Heart left ventricle (tissue), 16 donors: ENCODE data around the gene YBX2. TPM values are rescaled to one million over a fixed set of nuclear protein-coding genes. Genes with fewer than 3 reads are reported as not detected.
"Not testable (repeated sequence)": the region's sequence is repeated elsewhere in the genome, so short reads cannot be mapped to it uniquely, and the experiment has no call there.

Source experiments
- ATAC-seq, 4 donors: fragments of 200-7000 bp; cut with Tn5 transposase; one replicate each; pipeline ENCODE4 v1.9.1; 2020 to 2022; ENCODE audit warnings: moderate library complexity in 4 of 4, mild to moderate bottlenecking in 3 of 4, moderate number of reproducible peaks in 1 of 4
- DNase-seq, 5 donors: peaks; one replicate each; pipeline ENCODE4 v3.0.0-alpha.2; 2020
- H3K27ac ChIP-seq, 12 donors: fragments of 200-600 bp; sonication (generic) in 4 of 12; one replicate each; pipeline versions ENCODE4 v1.5.0 to v1.8.0; 2016 to 2022; ENCODE audit warnings: mild to moderate bottlenecking in 2 of 12
- H3K27me3 ChIP-seq, 9 donors: fragments of 200-600 bp; sonication (generic) in 2 of 9; one replicate each; pipeline versions ENCODE4 v1.5.1 to v1.8.0; 2016 to 2022; ENCODE audit warnings: mild to moderate bottlenecking in 3 of 9
- H3K36me3 ChIP-seq, 9 donors: fragments of 200-600 bp; sonication (generic) in 2 of 9; one replicate each; pipeline versions ENCODE4 v1.5.0 to v1.8.0; 2018 to 2022; ENCODE audit warnings: mild to moderate bottlenecking in 2 of 9
- H3K4me1 ChIP-seq, 12 donors: fragments of 200-600 bp; sonication (generic) in 4 of 12; one replicate each; pipeline versions ENCODE4 v1.5.0 to v1.8.0; 2016 to 2022; ENCODE audit warnings: mild to moderate bottlenecking in 3 of 12
- H3K4me3 ChIP-seq, 12 donors: fragments of 200-600 bp; sonication (generic) in 4 of 12; one replicate each; pipeline versions ENCODE4 v1.5.0 to v1.8.0; 2017 to 2022; ENCODE audit warnings: mild to moderate bottlenecking in 9 of 12, moderate library complexity in 4 of 12
- H3K9me3 ChIP-seq, 12 donors: fragments of 200-600 bp; sonication (generic) in 4 of 12; one replicate each; pipeline versions ENCODE4 v1.5.0 to v1.8.0; 2016 to 2022; ENCODE audit warnings: mild to moderate bottlenecking in 1 of 12
- CTCF ChIP-seq, 12 donors: fragments of 200-600 bp; sonication (generic) in 4 of 12; IDR thresholded peaks; one replicate each; pipeline versions ENCODE4 v1.5.0 to v1.8.0; 2018 to 2022; ENCODE audit warnings: antibody characterized with exemption in 12 of 12, mild to moderate bottlenecking in 5 of 12
- POLR2A ChIP-seq, 2 donors: fragments of 450-650 bp; IDR thresholded peaks; one replicate each; pipeline ENCODE4 v1.6.1; 2017; ENCODE audit warnings: antibody characterized with exemption in 2 of 2, mild to moderate bottlenecking in 2 of 2, moderate library complexity in 2 of 2
- WGBS, 4 donors: extraction: QIAGEN DNeasy Blood & Tissue Kit in 2 of 4; methylation state at CpG; one replicate each; pipeline versions ENCODE4 v1.1.5 to v1.1.7; 2013 to 2018; 5-methylcytosine and 5-hydroxymethylcytosine counted together
- intact Hi-C, 10 donors: fragments of 100-400 bp; cut with DNase I; formaldehyde crosslinking; loops; one replicate each; pipeline versions ENCODE4 v1.11.1 to v1.14.2; 2022
- polyA plus RNA-seq, 2 donors: library from polyadenylated mRNA; stranded (reverse); fragments of 200-250 nt; gene quantifications; one replicate each; pipeline ENCODE4 v1.2.3, GENCODE V29; 2013
- total RNA-seq, 9 donors: library from RNA; depleted of rRNA in 2 of 9; stranded (reverse); fragments of >200 nt in 2 of 9; fragmentation: NEBNext Ultra II Directional in 3 of 9; extraction: Animal tissue kit (Norgen Biotek cat#: 25700) in 3 of 9; gene quantifications; one replicate each; pipeline versions ENCODE4 v1.1.0 to v1.2.4, GENCODE V29; 2016 to 2023
- donor health status: ischemic (EF 13 %, LVEDD 7.1; RV severe dilation, severe dysfunction).
- donor health status: healthy with polysubstance abuse.
- donor health status: DM: no; HTN: yes; CAD: no.
- donor health status: DM: no; HTN: no; CAD: no.
- donor health status: ischemic (EF 25% LVEDD 6.9; RV normal size, moderate dysfunction).
- donor health status: ischemic (EF 25% LVEDD 5.7; RV mildly dilated, moderate dysfunction).
- donor health status: healthy.
- donor health status: DM: yes; HTN: yes; CAD: no.
- donor health status: ischemic (EF 35%, LVEDD 5.7; RV mildly dilated, moderate dysfunction).
- donor health status: nonischemic (EF 11% LVEDD 7.7; RV severe dilation, severe dysfunction).
- donor health status: DM: yes; HTN: yes; CAD: no.
- donor health status: PGD.
- donor health status: ischemic (EF 29% LVEDD 5.4; RV normal size, mild dysfunction).
- donor health status: nonischemic (EF 23%, LVEDD 6.1; RV moderate dilation, normal function).

The YBX2 gene
- total and polyA plus RNA-seq, 11 donors = 0.32 to 2.0 (median 0.56) TPM

DNA sequence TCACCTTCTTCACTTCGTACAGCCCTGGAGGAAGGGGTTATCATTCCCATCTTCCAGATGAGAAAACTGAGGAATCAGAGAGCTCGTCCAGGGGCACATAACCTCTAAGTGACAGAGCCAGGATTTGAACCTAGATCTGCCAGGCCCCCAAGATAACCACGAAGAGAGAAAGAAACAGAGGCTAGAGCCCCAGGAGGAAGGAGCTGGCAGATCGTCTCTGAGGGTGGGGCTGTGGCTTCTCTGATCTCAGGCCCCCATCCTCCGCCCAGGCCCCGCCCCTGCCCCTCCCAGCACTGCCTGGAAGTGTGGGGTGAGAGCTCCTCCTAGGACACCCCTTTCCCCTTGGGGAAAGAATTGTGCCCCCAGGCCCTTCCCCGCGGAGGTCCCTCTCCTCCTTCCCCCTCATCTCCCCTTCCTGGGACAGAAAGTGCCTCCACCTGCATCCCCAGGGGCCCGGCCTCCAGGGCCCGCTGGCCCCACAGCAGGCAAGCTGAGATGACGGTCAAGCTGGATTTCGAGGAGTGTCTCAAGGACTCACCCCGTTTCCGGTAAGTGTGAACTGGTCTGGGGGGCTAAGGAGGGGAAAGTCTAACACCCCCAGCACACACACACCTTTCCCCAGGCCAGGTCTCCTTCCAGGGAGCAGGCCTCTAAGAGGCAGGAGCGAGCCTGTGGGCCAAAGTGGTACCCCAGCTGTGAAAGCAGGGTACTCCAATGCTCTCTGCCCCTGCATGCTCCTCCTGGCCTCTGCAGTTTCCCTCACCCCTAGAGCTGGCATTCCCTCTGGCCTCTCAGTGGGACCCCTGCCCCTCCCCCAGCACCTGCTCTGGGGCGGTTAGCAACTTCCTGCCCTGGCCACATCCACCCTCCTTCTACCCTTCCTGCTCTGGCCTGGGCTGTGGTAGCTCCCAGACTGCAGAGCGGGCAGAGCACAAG lies 42.1 kb upstream of the YBX2 start, which contains the start of gene ACAP1:
Gene ACAP1 (plus strand): TSS at position 290 of the 936 bp plus-strand sequence. CDS start 206 bp downstream, at position 496.
- peak in 1 of 5 donors; percentile 84 for DNase-seq
- H3K4me3 ChIP-seq = peak within 1 kb of the TSS in 5 of 12 donors; percentile 9 to 63 (median 12)
- H3K27me3 ChIP-seq = peaks cover 0 to 59% (median 5%) of the 10 kb centered on the region in 9 donors
- H3K36me3 ChIP-seq = no peaks in the 10 kb centered on the region
- no peaks in the 10 kb centered on the region for H3K9me3 ChIP-seq
- intact Hi-C loops = no loop called here
- 46 to 57% (median 51%) methylated on average over 14 to 17 of the region's 17 CpGs for WGBS, 4 donors
- peak in 3 of 4 donors; percentile 23 to 67 (median 57) for ATAC-seq
- peaks cover 0 to 31% (median 0%) of the 10 kb centered on the region in 12 donors for H3K4me1 ChIP-seq
- peak within 1 kb of the TSS in 1 of 12 donors; percentile 82 for H3K27ac ChIP-seq
- no peak for TF ChIP-seq CTCF (IDR thresholded peaks at IDR 0.05)
- TF ChIP-seq POLR2A (IDR thresholded peaks at IDR 0.05) = no peak

DNA sequence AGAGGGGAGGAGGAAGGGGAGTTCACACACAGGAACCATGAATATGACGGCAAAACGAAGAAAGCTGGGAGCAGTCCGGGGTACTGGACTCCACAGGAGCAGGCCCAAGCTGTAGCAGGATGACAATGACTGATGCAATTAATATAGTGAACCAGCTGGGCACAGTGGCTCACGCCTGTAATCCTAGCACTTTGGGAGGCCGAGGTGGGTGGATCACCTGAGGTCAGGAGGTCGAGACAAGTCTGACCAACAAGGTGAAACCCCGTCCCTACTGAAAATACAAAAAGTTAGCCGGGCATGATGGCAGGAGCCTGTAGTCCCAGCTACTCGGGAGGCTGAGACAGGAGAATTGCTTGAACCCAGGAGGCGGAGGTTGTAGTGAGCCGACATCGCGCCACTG lies 41.3 kb upstream of the YBX2 start:
- H3K9me3 ChIP-seq, ATAC-seq, DNase-seq, H3K36me3 ChIP-seq, intact Hi-C loops: not testable (repeated sequence)
- Histone ChIP-seq H3K4me3 (peak overlapping the region in 1 of 12 donors; percentile 63), H3K27ac (peak overlapping the region in 1 of 12 donors; percentile 82), H3K4me1 (peaks cover 0 to 31% (median 0%) of the 10 kb centered on the region in 12 donors), H3K27me3 (peaks cover 0 to 54% (median 5%) of the 10 kb centered on the region in 9 donors)
- 87 to 89% (median 89%) methylated on average over 13 of the region's 13 CpGs for WGBS, 4 donors

GRCh38 chr17:7334938-7335538 lies 40.6 kb upstream of the YBX2 start:
- WGBS, 4 donors = 81 to 91% (median 89%) methylated on average over 3 of the region's 3 CpGs

DNA sequence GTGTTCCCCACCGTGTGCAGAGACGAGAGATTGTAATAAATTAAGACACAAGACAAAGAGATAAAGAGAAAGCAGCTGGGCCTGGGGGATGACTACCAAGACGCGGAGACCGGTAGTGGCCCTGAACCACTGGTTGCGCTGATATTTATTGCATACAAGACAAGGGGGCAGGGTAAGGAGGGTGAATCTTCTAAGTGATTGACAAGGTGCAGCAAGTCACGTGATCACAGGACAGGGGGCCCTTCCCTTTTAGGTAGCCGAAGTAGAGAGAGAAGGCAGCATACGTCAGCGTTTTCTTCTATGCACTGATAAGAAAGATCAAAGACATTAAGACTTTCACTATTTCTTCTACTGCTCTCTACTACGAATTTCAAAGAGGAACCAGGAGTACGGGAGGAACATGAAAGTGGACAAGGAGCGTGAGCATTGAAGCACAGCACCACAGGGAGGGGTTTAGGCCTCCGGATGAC lies 38.2 kb upstream of the YBX2 start:
- Histone ChIP-seq H3K27me3 (peaks cover 0 to 35% (median 0%) of the 10 kb centered on the region in 9 donors), H3K27ac (peak overlapping the region in 1 of 12 donors; percentile 37), H3K4me1 (peaks cover 0 to 39% (median 16%) of the 10 kb centered on the region in 12 donors)
- WGBS, 4 donors = 46 to 52% (median 48%) methylated on average over 14 of the region's 14 CpGs
- H3K9me3 ChIP-seq, H3K36me3 ChIP-seq, intact Hi-C loops, ATAC-seq, DNase-seq, H3K4me3 ChIP-seq: not testable (repeated sequence)

More at GRCh38 chr17:7334938-7335538, 40.6 kb upstream of the YBX2 start:
- H3K4me3 ChIP-seq = no peak overlapping the region
- H3K27ac ChIP-seq = no peak overlapping the region
- H3K9me3 ChIP-seq = no peaks in the 10 kb centered on the region
- peaks cover 0 to 38% (median 6%) of the 10 kb centered on the region in 12 donors for H3K4me1 ChIP-seq
- intact Hi-C loops = no loop called here
- H3K27me3 ChIP-seq = peaks cover 0 to 47% (median 5%) of the 10 kb centered on the region in 9 donors
- DNase-seq = no peak
- ATAC-seq = no peak
- no peaks in the 10 kb centered on the region for H3K36me3 ChIP-seq
- TF ChIP-seq POLR2A (IDR thresholded peaks at IDR 0.05) = no peak
- TF ChIP-seq CTCF (IDR thresholded peaks at IDR 0.05) = no peak

DNA sequence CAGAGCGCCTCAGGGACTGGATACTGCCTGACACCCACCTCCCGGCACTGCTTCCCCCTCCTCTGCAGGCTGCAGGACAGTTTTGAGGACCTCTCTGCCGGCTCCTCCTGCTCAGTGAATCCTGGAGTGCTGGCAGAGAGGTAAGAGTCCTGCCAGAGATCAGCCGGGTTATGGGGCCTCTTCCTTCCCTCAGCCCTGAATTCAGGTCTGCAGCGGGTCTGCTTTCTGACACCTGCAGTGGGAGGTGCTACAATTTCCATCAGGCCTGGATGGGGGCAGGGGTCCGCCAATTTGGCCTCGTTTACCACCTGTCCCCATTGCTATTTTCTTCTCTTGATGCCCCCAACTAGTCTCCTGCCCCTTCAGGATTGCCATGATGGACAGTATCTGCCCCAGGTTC lies 37.7 kb upstream of the YBX2 start:
- Histone ChIP-seq H3K9me3 (no peaks in the 10 kb centered on the region), H3K27ac (peak overlapping the region in 1 of 12 donors; percentile 37), H3K27me3 (peaks cover 0 to 34% (median 0%) of the 10 kb centered on the region in 9 donors), H3K36me3 (no peaks in the 10 kb centered on the region), H3K4me3 (no peak overlapping the region), H3K4me1 (peaks cover 0 to 33% (median 16%) of the 10 kb centered on the region in 12 donors)
- TF ChIP-seq POLR2A (IDR thresholded peaks at IDR 0.05) (no peak), CTCF (IDR thresholded peaks at IDR 0.05) (no peak)
- ATAC-seq = no peak
- intact Hi-C loops = no loop called here
- no peak for DNase-seq
- WGBS, 4 donors = 47 to 59% (median 56%) methylated on average over 7 of the region's 7 CpGs
